WTC11 (cell line): ENCODE results near the gene RRP8.

Experiments used
- ATF1 ChIP-seq: sonication (generic); formaldehyde crosslinking; IDR thresholded peaks from 2 replicates; pipeline ENCODE4 v1.8.1; 2023; ENCODE audit warnings: mild to moderate bottlenecking, moderate library complexity, missing genetic modification reagents
- FOXK1 ChIP-seq: sonication (generic); formaldehyde crosslinking; IDR thresholded peaks from 2 replicates; pipeline ENCODE4 v1.8.0; 2022; ENCODE audit warnings: mild to moderate bottlenecking, moderate library complexity, missing genetic modification reagents
- HMGA2 ChIP-seq: fragments of 250-450 bp; sonication (Bioruptor Pico); IDR thresholded peaks from 2 replicates; pipeline ENCODE4 v1.4.0; 2021; ENCODE audit warnings: mild to moderate bottlenecking, moderate library complexity
- OVOL2 ChIP-seq: fragments of 250-450 bp; sonication (Bioruptor Pico); IDR thresholded peaks from 2 replicates; pipeline ENCODE4 v1.9.0; 2021; ENCODE audit warnings: mild to moderate bottlenecking, borderline replicate concordance
- SMAD3 ChIP-seq: sonication (generic); formaldehyde crosslinking; IDR thresholded peaks from 2 replicates; pipeline ENCODE4 v1.8.0; 2022; ENCODE audit warnings: missing genetic modification reagents, mild to moderate bottlenecking, borderline replicate concordance
- TP53 ChIP-seq: sonication (generic); formaldehyde crosslinking; IDR thresholded peaks from 2 replicates; pipeline ENCODE4 v1.8.1; 2023; ENCODE audit warnings: mild to moderate bottlenecking, missing genetic modification reagents
- ZNF121 ChIP-seq: sonication (generic); formaldehyde crosslinking; IDR thresholded peaks from 2 replicates; pipeline ENCODE4 v1.8.0; 2023; ENCODE audit warnings: missing genetic modification reagents
- TF ChIP-seq, protein P1 (sequence below): fragments of 200-600 bp; IDR thresholded peaks from 2 replicates; pipeline ENCODE4 v1.8.0; 2022; ENCODE audit warnings: antibody characterized with exemption
- TF ChIP-seq, protein P2 (sequence below): sonication (generic); formaldehyde crosslinking; conservative IDR thresholded peaks from 2 replicates; pipeline ENCODE4 v1.8.1; 2022; ENCODE audit warnings: mild to moderate bottlenecking, missing genetic modification reagents
- TF ChIP-seq, protein P3 (sequence below): sonication (generic); formaldehyde crosslinking; IDR thresholded peaks from 2 replicates; pipeline ENCODE4 v1.8.0; 2022; ENCODE audit warnings: missing genetic modification reagents
- TF ChIP-seq, protein P4 (sequence below): sonication (generic); formaldehyde crosslinking; IDR thresholded peaks from 2 replicates; pipeline ENCODE4 v1.8.0; 2022; ENCODE audit warnings: mild to moderate bottlenecking, missing genetic modification reagents
- TF ChIP-seq, protein P5 (sequence below): sonication (generic); formaldehyde crosslinking; IDR thresholded peaks from 2 replicates; pipeline ENCODE4 v1.8.1; 2023; ENCODE audit warnings: mild to moderate bottlenecking, missing genetic modification reagents, borderline replicate concordance
- TF ChIP-seq, protein P6 (sequence below): sonication (generic); formaldehyde crosslinking; IDR thresholded peaks from 2 replicates; pipeline ENCODE4 v1.8.1; 2022; ENCODE audit warnings: low read depth, mild to moderate bottlenecking, moderate library complexity, missing genetic modification reagents, borderline replicate concordance

DNA sequence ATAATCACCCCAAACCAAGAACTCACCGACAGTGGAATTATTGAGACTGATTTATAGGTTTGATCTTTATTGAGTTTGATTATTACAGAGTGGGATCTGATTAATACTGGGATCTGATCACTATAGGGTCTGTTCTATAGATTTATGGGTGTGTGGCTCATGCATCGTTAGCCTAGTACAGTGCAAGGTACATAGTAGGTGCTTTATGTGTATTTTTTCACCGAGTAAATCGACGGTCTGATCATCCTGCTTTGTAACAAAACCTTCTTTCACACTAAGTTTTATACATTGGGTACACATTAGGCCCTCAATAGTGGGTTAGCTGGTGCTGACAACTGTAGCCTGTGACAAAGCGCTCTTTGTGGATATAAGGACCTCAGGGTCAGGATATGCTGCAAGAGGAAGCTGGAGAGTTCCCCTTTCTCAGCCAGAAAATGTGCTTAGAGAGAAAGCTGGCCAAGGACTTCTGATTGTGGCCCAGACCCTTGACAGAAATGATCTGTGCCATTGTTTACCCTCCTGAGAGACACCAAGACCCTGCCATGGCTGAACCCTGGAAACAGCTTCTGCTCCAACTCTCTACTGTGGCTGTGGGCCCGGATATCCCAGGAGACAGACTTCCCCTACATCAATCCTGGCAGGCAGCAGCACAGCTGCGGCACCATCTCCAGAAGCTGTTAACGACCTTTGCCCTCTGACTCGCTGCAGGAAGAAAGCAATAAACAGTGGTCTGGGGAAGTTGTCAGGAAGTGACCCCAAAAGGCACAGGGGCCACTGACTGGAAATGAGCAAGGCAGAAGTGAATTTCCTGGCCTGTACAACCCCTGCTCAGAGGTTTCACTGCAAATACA is 31.9 kb upstream of the RRP8 start:
- TF ChIP-seq ZNF121 (CRISPR knock-in tag) (no peak), SMAD3 (CRISPR knock-in tag) (no peak), FOXK1 (CRISPR knock-in tag) (no peak), ATF1 (no peak), OVOL2 (CRISPR knock-in tag) (no peak), TP53 (no peak), HMGA2 (CRISPR knock-in tag) (no peak)
- TF ChIP-seq, protein P1, sequence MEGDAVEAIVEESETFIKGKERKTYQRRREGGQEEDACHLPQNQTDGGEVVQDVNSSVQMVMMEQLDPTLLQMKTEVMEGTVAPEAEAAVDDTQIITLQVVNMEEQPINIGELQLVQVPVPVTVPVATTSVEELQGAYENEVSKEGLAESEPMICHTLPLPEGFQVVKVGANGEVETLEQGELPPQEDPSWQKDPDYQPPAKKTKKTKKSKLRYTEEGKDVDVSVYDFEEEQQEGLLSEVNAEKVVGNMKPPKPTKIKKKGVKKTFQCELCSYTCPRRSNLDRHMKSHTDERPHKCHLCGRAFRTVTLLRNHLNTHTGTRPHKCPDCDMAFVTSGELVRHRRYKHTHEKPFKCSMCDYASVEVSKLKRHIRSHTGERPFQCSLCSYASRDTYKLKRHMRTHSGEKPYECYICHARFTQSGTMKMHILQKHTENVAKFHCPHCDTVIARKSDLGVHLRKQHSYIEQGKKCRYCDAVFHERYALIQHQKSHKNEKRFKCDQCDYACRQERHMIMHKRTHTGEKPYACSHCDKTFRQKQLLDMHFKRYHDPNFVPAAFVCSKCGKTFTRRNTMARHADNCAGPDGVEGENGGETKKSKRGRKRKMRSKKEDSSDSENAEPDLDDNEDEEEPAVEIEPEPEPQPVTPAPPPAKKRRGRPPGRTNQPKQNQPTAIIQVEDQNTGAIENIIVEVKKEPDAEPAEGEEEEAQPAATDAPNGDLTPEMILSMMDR: no peak
- TF ChIP-seq, protein P2, sequence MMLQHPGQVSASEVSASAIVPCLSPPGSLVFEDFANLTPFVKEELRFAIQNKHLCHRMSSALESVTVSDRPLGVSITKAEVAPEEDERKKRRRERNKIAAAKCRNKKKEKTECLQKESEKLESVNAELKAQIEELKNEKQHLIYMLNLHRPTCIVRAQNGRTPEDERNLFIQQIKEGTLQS (CRISPR knock-in tag): no peak
- TF ChIP-seq, protein P3, sequence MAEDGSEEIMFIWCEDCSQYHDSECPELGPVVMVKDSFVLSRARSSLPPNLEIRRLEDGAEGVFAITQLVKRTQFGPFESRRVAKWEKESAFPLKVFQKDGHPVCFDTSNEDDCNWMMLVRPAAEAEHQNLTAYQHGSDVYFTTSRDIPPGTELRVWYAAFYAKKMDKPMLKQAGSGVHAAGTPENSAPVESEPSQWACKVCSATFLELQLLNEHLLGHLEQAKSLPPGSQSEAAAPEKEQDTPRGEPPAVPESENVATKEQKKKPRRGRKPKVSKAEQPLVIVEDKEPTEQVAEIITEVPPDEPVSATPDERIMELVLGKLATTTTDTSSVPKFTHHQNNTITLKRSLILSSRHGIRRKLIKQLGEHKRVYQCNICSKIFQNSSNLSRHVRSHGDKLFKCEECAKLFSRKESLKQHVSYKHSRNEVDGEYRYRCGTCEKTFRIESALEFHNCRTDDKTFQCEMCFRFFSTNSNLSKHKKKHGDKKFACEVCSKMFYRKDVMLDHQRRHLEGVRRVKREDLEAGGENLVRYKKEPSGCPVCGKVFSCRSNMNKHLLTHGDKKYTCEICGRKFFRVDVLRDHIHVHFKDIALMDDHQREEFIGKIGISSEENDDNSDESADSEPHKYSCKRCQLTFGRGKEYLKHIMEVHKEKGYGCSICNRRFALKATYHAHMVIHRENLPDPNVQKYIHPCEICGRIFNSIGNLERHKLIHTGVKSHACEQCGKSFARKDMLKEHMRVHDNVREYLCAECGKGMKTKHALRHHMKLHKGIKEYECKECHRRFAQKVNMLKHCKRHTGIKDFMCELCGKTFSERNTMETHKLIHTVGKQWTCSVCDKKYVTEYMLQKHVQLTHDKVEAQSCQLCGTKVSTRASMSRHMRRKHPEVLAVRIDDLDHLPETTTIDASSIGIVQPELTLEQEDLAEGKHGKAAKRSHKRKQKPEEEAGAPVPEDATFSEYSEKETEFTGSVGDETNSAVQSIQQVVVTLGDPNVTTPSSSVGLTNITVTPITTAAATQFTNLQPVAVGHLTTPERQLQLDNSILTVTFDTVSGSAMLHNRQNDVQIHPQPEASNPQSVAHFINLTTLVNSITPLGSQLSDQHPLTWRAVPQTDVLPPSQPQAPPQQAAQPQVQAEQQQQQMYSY (CRISPR knock-in tag): no peak
- TF ChIP-seq, protein P4, sequence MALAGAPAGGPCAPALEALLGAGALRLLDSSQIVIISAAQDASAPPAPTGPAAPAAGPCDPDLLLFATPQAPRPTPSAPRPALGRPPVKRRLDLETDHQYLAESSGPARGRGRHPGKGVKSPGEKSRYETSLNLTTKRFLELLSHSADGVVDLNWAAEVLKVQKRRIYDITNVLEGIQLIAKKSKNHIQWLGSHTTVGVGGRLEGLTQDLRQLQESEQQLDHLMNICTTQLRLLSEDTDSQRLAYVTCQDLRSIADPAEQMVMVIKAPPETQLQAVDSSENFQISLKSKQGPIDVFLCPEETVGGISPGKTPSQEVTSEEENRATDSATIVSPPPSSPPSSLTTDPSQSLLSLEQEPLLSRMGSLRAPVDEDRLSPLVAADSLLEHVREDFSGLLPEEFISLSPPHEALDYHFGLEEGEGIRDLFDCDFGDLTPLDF (CRISPR knock-in tag): no peak
- TF ChIP-seq, protein P5, sequence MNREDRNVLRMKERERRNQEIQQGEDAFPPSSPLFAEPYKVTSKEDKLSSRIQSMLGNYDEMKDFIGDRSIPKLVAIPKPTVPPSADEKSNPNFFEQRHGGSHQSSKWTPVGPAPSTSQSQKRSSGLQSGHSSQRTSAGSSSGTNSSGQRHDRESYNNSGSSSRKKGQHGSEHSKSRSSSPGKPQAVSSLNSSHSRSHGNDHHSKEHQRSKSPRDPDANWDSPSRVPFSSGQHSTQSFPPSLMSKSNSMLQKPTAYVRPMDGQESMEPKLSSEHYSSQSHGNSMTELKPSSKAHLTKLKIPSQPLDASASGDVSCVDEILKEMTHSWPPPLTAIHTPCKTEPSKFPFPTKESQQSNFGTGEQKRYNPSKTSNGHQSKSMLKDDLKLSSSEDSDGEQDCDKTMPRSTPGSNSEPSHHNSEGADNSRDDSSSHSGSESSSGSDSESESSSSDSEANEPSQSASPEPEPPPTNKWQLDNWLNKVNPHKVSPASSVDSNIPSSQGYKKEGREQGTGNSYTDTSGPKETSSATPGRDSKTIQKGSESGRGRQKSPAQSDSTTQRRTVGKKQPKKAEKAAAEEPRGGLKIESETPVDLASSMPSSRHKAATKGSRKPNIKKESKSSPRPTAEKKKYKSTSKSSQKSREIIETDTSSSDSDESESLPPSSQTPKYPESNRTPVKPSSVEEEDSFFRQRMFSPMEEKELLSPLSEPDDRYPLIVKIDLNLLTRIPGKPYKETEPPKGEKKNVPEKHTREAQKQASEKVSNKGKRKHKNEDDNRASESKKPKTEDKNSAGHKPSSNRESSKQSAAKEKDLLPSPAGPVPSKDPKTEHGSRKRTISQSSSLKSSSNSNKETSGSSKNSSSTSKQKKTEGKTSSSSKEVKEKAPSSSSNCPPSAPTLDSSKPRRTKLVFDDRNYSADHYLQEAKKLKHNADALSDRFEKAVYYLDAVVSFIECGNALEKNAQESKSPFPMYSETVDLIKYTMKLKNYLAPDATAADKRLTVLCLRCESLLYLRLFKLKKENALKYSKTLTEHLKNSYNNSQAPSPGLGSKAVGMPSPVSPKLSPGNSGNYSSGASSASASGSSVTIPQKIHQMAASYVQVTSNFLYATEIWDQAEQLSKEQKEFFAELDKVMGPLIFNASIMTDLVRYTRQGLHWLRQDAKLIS: no peak
- TF ChIP-seq, protein P6, sequence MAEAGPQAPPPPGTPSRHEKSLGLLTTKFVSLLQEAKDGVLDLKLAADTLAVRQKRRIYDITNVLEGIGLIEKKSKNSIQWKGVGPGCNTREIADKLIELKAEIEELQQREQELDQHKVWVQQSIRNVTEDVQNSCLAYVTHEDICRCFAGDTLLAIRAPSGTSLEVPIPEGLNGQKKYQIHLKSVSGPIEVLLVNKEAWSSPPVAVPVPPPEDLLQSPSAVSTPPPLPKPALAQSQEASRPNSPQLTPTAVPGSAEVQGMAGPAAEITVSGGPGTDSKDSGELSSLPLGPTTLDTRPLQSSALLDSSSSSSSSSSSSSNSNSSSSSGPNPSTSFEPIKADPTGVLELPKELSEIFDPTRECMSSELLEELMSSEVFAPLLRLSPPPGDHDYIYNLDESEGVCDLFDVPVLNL (CRISPR knock-in tag): no peak
